Subcutaneous adipose tissue (tissue), 4 donors: ENCODE data around the gene CHSY3. TPM values are rescaled to one million over a fixed set of nuclear protein-coding genes. Genes with fewer than 3 reads are reported as not detected.

Experiments
- CTCF ChIP-seq: fragments of 450-650 bp; IDR thresholded peaks from one replicate; pipeline ENCODE4 v1.5.1; 2016; ENCODE audit warnings: low read depth, mild to moderate bottlenecking, control low read depth, antibody characterized with exemption, moderate library complexity
- total RNA-seq, 4 donors: library from RNA; depleted of rRNA; stranded (reverse); fragments of >200 nt; gene quantifications; one replicate each; pipeline ENCODE4 v1.1.0, GENCODE V29; 2016

The CHSY3 gene
- total RNA-seq, 4 donors from 2014 or later = 3.7 to 6.8 (median 5.9) TPM

GRCh38 chr5:129991780-129992179 is 87.5 kb downstream of the CHSY3 start:
- TF ChIP-seq CTCF = no peak

GRCh38 chr5:129996896-129997295 is 92.6 kb downstream of the CHSY3 start:
- TF ChIP-seq CTCF = no peak

- TF ChIP-seq CTCF = no peak
Measured at GRCh38 chr5:130000460-130000859, 96.2 kb downstream of the CHSY3 start.

- no peak for TF ChIP-seq CTCF
Measured at GRCh38 chr5:130002183-130002582, 97.9 kb downstream of the CHSY3 start.

- TF ChIP-seq CTCF = no peak
Measured at GRCh38 chr5:130002876-130003275, 98.6 kb downstream of the CHSY3 start.

GRCh38 chr5:130011986-130012385 is 107.7 kb downstream of the CHSY3 start:
- TF ChIP-seq CTCF = no peak

GRCh38 chr5:130017173-130017572 is 112.9 kb downstream of the CHSY3 start:
- no peak for TF ChIP-seq CTCF
